ENCODE data around the gene UBE3D. TPM values are rescaled to one million over a fixed set of nuclear protein-coding genes. Genes with fewer than 3 reads are reported as not detected.

UBE3D gene
- total and polyA plus RNA-seq, 11 donors = 2.0 to 5.3 (median 2.9) TPM

- ATAC-seq = no peak
- no peaks in the 10 kb centered on the region for H3K36me3 ChIP-seq
- H3K27ac ChIP-seq = no peak overlapping the region
- 89 to 96% (median 95%) methylated on average over 2 of the region's 2 CpGs for WGBS, 4 donors
- H3K9me3 ChIP-seq = no peaks in the 10 kb centered on the region
- no peaks in the 10 kb centered on the region for H3K27me3 ChIP-seq
- intact Hi-C loops (cut with DNase I) = no loop called here
- H3K4me1 ChIP-seq = no peaks in the 10 kb centered on the region
- no peak for TF ChIP-seq POLR2A (IDR thresholded peaks at IDR 0.05)
- no peak overlapping the region for H3K4me3 ChIP-seq
- no peak for DNase-seq
Measured at GRCh38 chr6:82963191-82963925, 102.3 kb downstream of the UBE3D start.

- Histone ChIP-seq H3K4me3 (no peak overlapping the region), H3K36me3 (peaks cover 0 to 9% (median 0%) of the 10 kb centered on the region in 9 donors), H3K27me3 (no peaks in the 10 kb centered on the region), H3K9me3 (no peaks in the 10 kb centered on the region), H3K4me1 (peaks cover 0 to 1% (median 0%) of the 10 kb centered on the region in 12 donors), H3K27ac (no peak overlapping the region)
- intact Hi-C loops (cut with DNase I) = no loop called here
- WGBS, 4 donors = 73 to 86% (median 77%) methylated on average over 4 of the region's 4 CpGs
- ATAC-seq (no peak), DNase-seq (no peak)
- TF ChIP-seq CTCF (IDR thresholded peaks at IDR 0.05) (no peak), POLR2A (IDR thresholded peaks at IDR 0.05) (no peak)
Measured at GRCh38 chr6:82959385-82959941, 106.2 kb downstream of the UBE3D start.

- TF ChIP-seq CTCF (IDR thresholded peaks at IDR 0.05) (no peak), POLR2A (IDR thresholded peaks at IDR 0.05) (no peak)
- Histone ChIP-seq H3K9me3 (no peaks in the 10 kb centered on the region), H3K4me1 (peaks cover 0 to 10% (median 2%) of the 10 kb centered on the region in 12 donors), H3K27me3 (no peaks in the 10 kb centered on the region), H3K36me3 (peaks cover 0 to 9% (median 0%) of the 10 kb centered on the region in 9 donors), H3K27ac (no peak overlapping the region), H3K4me3 (no peak overlapping the region)
- ATAC-seq = no peak
- DNase-seq = no peak
- WGBS, 4 donors = 78 to 88% (median 79%) methylated on average over 1 of the region's 1 CpG
- intact Hi-C loops (cut with DNase I) = no loop called here
Measured at GRCh38 chr6:82958551-82958950, 107.1 kb downstream of the UBE3D start.

GRCh38 chr6:82957868-82958245 lies 107.8 kb downstream of the UBE3D start:
- intact Hi-C loops (cut with DNase I) = no loop called here
- H3K27ac ChIP-seq = no peak overlapping the region

More at GRCh38 chr6:82957868-82958245, 107.8 kb downstream of the UBE3D start:
- Histone ChIP-seq H3K4me1 (peaks cover 0 to 16% (median 2%) of the 10 kb centered on the region in 12 donors), H3K9me3 (no peaks in the 10 kb centered on the region), H3K4me3 (no peak overlapping the region), H3K27me3 (no peaks in the 10 kb centered on the region), H3K36me3 (peaks cover 0 to 9% (median 0%) of the 10 kb centered on the region in 9 donors)
- ATAC-seq (no peak), DNase-seq (no peak)
- WGBS, 4 donors = 81 to 90% (median 87%) methylated on average over 2 of the region's 2 CpGs
- TF ChIP-seq CTCF (IDR thresholded peaks at IDR 0.05) = no peak
- no peak for TF ChIP-seq POLR2A (IDR thresholded peaks at IDR 0.05)

Data from heart left ventricle (tissue), 16 donors.